GM12878 (cell line): ENCODE data around the gene PCARE. TPM values are rescaled to one million over a fixed set of nuclear protein-coding genes. Genes with fewer than 3 reads are reported as not detected.

Experiments
- ATAC-seq: fragments of 200-7000 bp; cut with Tn5 transposase; 3 replicates; pipeline ENCODE4 v1.9.1; 2020; ENCODE audit warnings: mild to moderate bottlenecking, moderate library complexity
- BruUV-seq: library from RNA; stranded (reverse); fragments of 400-500 nt; replicated peaks from 2 replicates; lab custom pipeline; 2021; lab: Mats Ljungman, UMichigan
- CTCF ChIA-PET: fragments of 300-600 bp; sonication (Branson Sonifier 250); formaldehyde crosslinking; extraction: SDS; loops from one replicate; lab custom pipeline; 2021; ENCODE audit warnings: inconsistent platforms; lab: Yijun Ruan, JAX
- POLR2A ChIA-PET: fragments of 350-600 bp; formaldehyde crosslinking; extraction: SDS; loops from one replicate; lab custom pipeline; 2021; ENCODE audit warnings: inconsistent platforms; lab: Charles Lee
- RAD21 ChIA-PET: fragments of 300-600 bp; sonication (Branson Sonifier 250); formaldehyde crosslinking; loops from one replicate; lab custom pipeline; 2023; ENCODE audit warnings: antibody characterized with exemption; ENCODE audit not compliant: unreplicated experiment; lab: Charles Lee
- SMC1A ChIA-PET: fragments of 300-600 bp; sonication (Branson Sonifier 250); formaldehyde crosslinking; loops from one replicate; lab custom pipeline; 2023; ENCODE audit not compliant: unreplicated experiment, uncharacterized antibody; lab: Charles Lee
- DNase-seq: peaks from one replicate; pipeline ENCODE4 v3.0.0-alpha.2; 2011; ENCODE audit warnings: low read depth, low spot score
- FAIRE-seq: peaks from 3 replicates; lab custom pipeline; 2011; peaks lifted over from hg19 to GRCh38; lab: Jason Lieb, UNC
- H2AFZ ChIP-seq: 2 replicates; pipeline ENCODE4 v1.6.0; 2011; ENCODE audit warnings: low read depth, low read length, control low read depth; ENCODE audit not compliant: control insufficient read depth
- H3K27ac ChIP-seq: 2 replicates; pipeline ENCODE4 v1.5.1; 2011; ENCODE audit warnings: control low read depth; ENCODE audit not compliant: control insufficient read depth, insufficient read depth
- H3K27me3 ChIP-seq, 2 experiments: replicated peaks in 1 of 2; 2 replicates each; pipeline versions ENCODE4 v1.6.0 to v1.6.1; 2011; ENCODE audit warnings: low read length in 1 of 2; ENCODE audit not compliant: control insufficient read depth in 2 of 2, insufficient read depth in 2 of 2
- H3K36me3 ChIP-seq, 2 experiments: 2 replicates each; pipeline ENCODE4 v1.5.1; 2011; ENCODE audit warnings: low read length in 1 of 2; ENCODE audit not compliant: control insufficient read depth in 2 of 2, insufficient read depth in 2 of 2
- H3K4me1 ChIP-seq: 2 replicates; pipeline ENCODE4 v1.6.1; 2011; ENCODE audit warnings: mild to moderate bottlenecking, low read length, moderate library complexity, mixed read lengths; ENCODE audit not compliant: control insufficient read depth, insufficient read depth
- H3K4me2 ChIP-seq: 2 replicates; pipeline ENCODE4 v1.6.0; 2011; ENCODE audit warnings: control low read depth; ENCODE audit not compliant: control insufficient read depth, insufficient read depth
- H3K4me3 ChIP-seq: fragments of 200-600 bp; sonication (generic); 2 replicates; pipeline ENCODE4 v1.5.1; 2016
- H3K79me2 ChIP-seq: 2 replicates; pipeline ENCODE4 v1.6.0; 2011; ENCODE audit warnings: low read length; ENCODE audit not compliant: control insufficient read depth, insufficient read depth
- H3K9ac ChIP-seq: 2 replicates; pipeline ENCODE4 v1.8.0; 2011; ENCODE audit warnings: low read length, control low read depth, mixed read lengths; ENCODE audit not compliant: control insufficient read depth, insufficient read depth
- H3K9me3 ChIP-seq: replicated peaks from 3 replicates; pipeline ENCODE4 v1.5.1; 2011; ENCODE audit warnings: mild to moderate bottlenecking, low read length; ENCODE audit not compliant: control insufficient read depth, insufficient read depth
- H4K20me1 ChIP-seq: 2 replicates; pipeline ENCODE4 v1.6.0; 2011; ENCODE audit not compliant: control insufficient read depth, insufficient read depth
- CREM ChIP-seq: IDR thresholded peaks from 2 replicates; pipeline ENCODE4 v1.6.1; 2014; ENCODE audit warnings: antibody characterized with exemption, low read depth
- CUX1 ChIP-seq: IDR thresholded peaks from 2 replicates; pipeline ENCODE4 v1.6.1; 2012; ENCODE audit warnings: improper control_type of control experiment, low read depth, low read length; ENCODE audit not compliant: insufficient replicate concordance
- FOXM1 ChIP-seq: IDR thresholded peaks from 2 replicates; pipeline ENCODE4 v1.6.1; 2012; ENCODE audit warnings: low read depth, mild to moderate bottlenecking, inconsistent platforms, low read length, moderate library complexity
- HDAC6 ChIP-seq: fragments of 200-600 bp; sonication (generic); IDR thresholded peaks from one replicate; pipeline ENCODE4 v1.8.0; 2017; ENCODE audit warnings: antibody characterized with exemption; ENCODE audit not compliant: unreplicated experiment
- HDGF ChIP-seq: fragments of 450-650 bp; IDR thresholded peaks from 2 replicates; pipeline ENCODE4 v1.6.1; 2016; ENCODE audit warnings: antibody characterized with exemption
- IKZF2 ChIP-seq, 2 experiments: fragments of 450-650 bp; IDR thresholded peaks; 2 replicates each; pipeline ENCODE4 v1.6.1; 2017; ENCODE audit warnings: mild to moderate bottlenecking in 2 of 2, moderate library complexity in 2 of 2
- MEF2B ChIP-seq: fragments of 450-650 bp; IDR thresholded peaks from 2 replicates; pipeline ENCODE4 v1.6.1; 2018; ENCODE audit warnings: mild to moderate bottlenecking, moderate library complexity; ENCODE audit not compliant: partially characterized antibody, poor library complexity, severe bottlenecking
- NR2C1 ChIP-seq: fragments of 450-650 bp; IDR thresholded peaks from 2 replicates; pipeline ENCODE4 v1.6.1; 2017; ENCODE audit warnings: antibody characterized with exemption, mild to moderate bottlenecking, moderate library complexity
- PAX5 ChIP-seq: IDR thresholded peaks from 2 replicates; pipeline ENCODE4 v1.6.1; 2011; ENCODE audit warnings: low read depth, low read length, borderline replicate concordance
- POU2F2 ChIP-seq: IDR thresholded peaks from 3 replicates; pipeline ENCODE4 v1.6.1; 2011; ENCODE audit warnings: low read depth, mild to moderate bottlenecking, low read length, borderline replicate concordance
- RUNX3 ChIP-seq: IDR thresholded peaks from 2 replicates; pipeline ENCODE4 v1.6.1; 2012; ENCODE audit warnings: low read length, inconsistent platforms
- SREBF1 ChIP-seq: IDR thresholded peaks from 2 replicates; pipeline ENCODE4 v1.6.1; 2012; ENCODE audit warnings: mild to moderate bottlenecking, low read length
- ZNF207 ChIP-seq: fragments of 450-650 bp; IDR thresholded peaks from 2 replicates; pipeline ENCODE4 v1.6.1; 2014; ENCODE audit warnings: antibody characterized with exemption, mild to moderate bottlenecking, borderline replicate concordance
- ZNF24 ChIP-seq: fragments of 450-650 bp; IDR thresholded peaks from 2 replicates; pipeline ENCODE4 v1.6.1; 2017; ENCODE audit warnings: antibody characterized with exemption, mild to moderate bottlenecking
- ZNF384 ChIP-seq: IDR thresholded peaks from 2 replicates; pipeline ENCODE4 v1.6.1; 2012; ENCODE audit warnings: low read depth, mild to moderate bottlenecking, low read length, improper control_type of control experiment, borderline replicate concordance
- WGBS: methylation state at CpG from one replicate; pipeline ENCODE4 v1.1.6; 2016; ENCODE audit warnings: low lambda C conversion rate; ENCODE audit not compliant: insufficient replicate concordance, insufficient coverage; ENCODE audit errors: missing lambda C conversion rate; 5-methylcytosine and 5-hydroxymethylcytosine counted together
- in situ Hi-C: fragments of 300-500 bp; cut with MboI; formaldehyde crosslinking; loops from 9 replicates; pipeline ENCODE4 v1.14.3; 2018; ENCODE audit warnings: mixed read lengths
- intact Hi-C: fragments of 100-400 bp; cut with micrococcal nuclease; formaldehyde crosslinking; loops from one replicate; pipeline ENCODE4 v1.14.2; 2022; ENCODE audit not compliant: unreplicated experiment
- polyA plus RNA-seq, 11 experiments: library from polyadenylated mRNA; depleted of rRNA in 4 of 11; unstranded in 6 of 11; stranded (reverse) in 5 of 11; fragments of >200 nt; fragmentation: Nextera tagmentation in 4 of 11; fragmentation: Illumina TruSeq in 1 of 11; extraction: Ambion mirVana in 4 of 11; extraction: Trizol in 1 of 11; gene quantifications; 1 replicate in 1 of 11; 2 replicates in 10 of 11; pipeline versions ENCODE4 v1.2.1 to v1.2.3, GENCODE V29; 2011 to 2016; ENCODE audit warnings: inconsistent platforms in 2 of 11, missing spikeins in 2 of 11, low read depth in 1 of 11
- total RNA-seq, 4 experiments: library from RNA; depleted of rRNA in 3 of 4; stranded (reverse); fragments of >200 nt in 3 of 4; fragmentation: Illumina TruSeq in 1 of 4; extraction: Trizol in 1 of 4; gene quantifications; 2 replicates each; pipeline versions ENCODE4 v1.2.1 to v1.2.3, GENCODE V29; 2013 to 2021

PCARE gene
- total and polyA plus RNA-seq, 10 of the 15 experiments (the other 5 are each of a cell fraction or from before 2014, with no cell fraction given): 0.04 to 0.08 (median 0.06) TPM; not detected in 5

GRCh38 chr2:29082804-29083495 lies 8.6 kb upstream of the PCARE start:
- 6% methylated on average over 5 of the region's 5 CpGs for WGBS
- no peaks in the 10 kb centered on the region for H3K27me3 ChIP-seq
- no TSS peak for BruUV-seq
- no peaks in the 10 kb centered on the region for H4K20me1 ChIP-seq
- H3K79me2 ChIP-seq: no peaks in the 10 kb centered on the region
- FAIRE-seq (peak; percentile 54), ATAC-seq (peak; percentile 95), DNase-seq (peak; percentile 55)
- in situ Hi-C loops (no loop called here), intact Hi-C loops (no loop called here)
- H3K4me3 ChIP-seq: peak overlapping the region; percentile 46; the same call in 1 of the 2 replicates
- ChIA-PET CTCF (interaction anchor here (1.2 to 1.3 kb wide), 2 partner anchors 21 to 511 kb away, joined by 3 read pairs; no protein-coding TSS in a partner anchor), RAD21 (interaction anchor here (1.0 to 1.6 kb wide), 5 partner anchors 9 to 48 kb away, joined by 3 to 6 read pairs (median 3); partner anchors contain the start of gene PCARE), SMC1A (interaction anchor here (0.7 to 1.9 kb wide), 6 partner anchors 9 to 47 kb away, joined by 3 to 5 read pairs (median 4); partner anchors contain the start of gene PCARE), POLR2A (interaction anchor here (0.6 kb wide), 1 partner anchor 67 kb away, joined by 3 read pairs; no protein-coding TSS in a partner anchor)
- H3K9me3 ChIP-seq: peaks cover 5% of the 10 kb centered on the region; the same call in 1 of the 3 replicates
- peak overlapping the region; percentile 92 for H2AFZ ChIP-seq
- peaks cover 16% of the 10 kb centered on the region for H3K4me1 ChIP-seq
- peak overlapping the region; percentile 57 for H3K27ac ChIP-seq
- H3K4me2 ChIP-seq: peak overlapping the region; percentile 36; the same call in 1 of the 2 replicates
- TF ChIP-seq POU2F2: no peak
- no peak for TF ChIP-seq HDGF
- no peak for TF ChIP-seq ZNF207
- TF ChIP-seq MEF2B: no peak
- no peak for TF ChIP-seq FOXM1
- no peak for TF ChIP-seq IKZF2 (IDR thresholded peaks at IDR 0.05)
- TF ChIP-seq ZNF24: peak; percentile 78
- 0 out of 2 replicates have a peak, but pooled peaks have one; percentile 34 for TF ChIP-seq ZNF384
- no peak for TF ChIP-seq SREBF1
- TF ChIP-seq CUX1: no peak
- TF ChIP-seq HDAC6: no peak
- no peak for TF ChIP-seq NR2C1
- 0 out of 2 replicates have a peak, but pooled peaks have one; percentile 41 for TF ChIP-seq PAX5
- TF ChIP-seq RUNX3: peak; percentile 55; the same call in 1 of the 2 replicates
- no peak for TF ChIP-seq CREM
- H3K9ac ChIP-seq: peak overlapping the region; percentile 21; the same call in 1 of the 2 replicates
- no peaks in the 10 kb centered on the region; a peak in 1 of 4 replicates for H3K36me3 ChIP-seq
